ENCODE results near the gene NUDCD3.

- TF ChIP-seq CTCF (IDR thresholded peaks at IDR 0.05) (no peak), POLR2A (IDR thresholded peaks at IDR 0.05) (no peak)
Observed at GRCh38 chr7:44378744-44379143, 111.7 kb downstream of the NUDCD3 start.
